C4-2B (cell line): ENCODE measurements around the gene DBNL.

Experiments
- ZFX ChIP-seq: fragments of 450-650 bp; IDR thresholded peaks from 2 replicates; pipeline ENCODE4 v1.6.1; 2017
- TF ChIP-seq, protein P1 (sequence below): fragments of 450-650 bp; conservative IDR thresholded peaks from 2 replicates; pipeline ENCODE4 v1.5.1; 2017; ENCODE audit warnings: mild to moderate bottlenecking

DNA sequence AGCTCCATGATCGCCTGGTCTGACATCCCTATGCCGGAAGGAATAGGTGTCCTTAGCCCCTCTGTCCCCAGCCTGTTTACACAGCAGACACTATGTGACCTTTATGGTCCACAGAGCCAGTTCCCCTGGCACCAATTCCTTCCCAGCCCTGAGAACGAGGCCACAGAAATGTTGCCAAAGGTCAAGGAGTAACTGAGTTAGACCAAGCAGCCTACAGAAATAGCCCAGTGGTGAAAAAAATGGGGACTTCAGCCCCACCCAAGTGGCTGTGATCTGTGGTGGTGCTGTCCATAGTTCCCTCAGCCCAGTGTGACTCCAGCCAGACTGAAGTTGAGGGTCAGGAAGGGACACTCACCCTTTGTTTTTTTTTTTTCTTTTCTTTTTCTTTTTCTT, 18.4 kb downstream of the DBNL start:
- TF ChIP-seq, protein P1, sequence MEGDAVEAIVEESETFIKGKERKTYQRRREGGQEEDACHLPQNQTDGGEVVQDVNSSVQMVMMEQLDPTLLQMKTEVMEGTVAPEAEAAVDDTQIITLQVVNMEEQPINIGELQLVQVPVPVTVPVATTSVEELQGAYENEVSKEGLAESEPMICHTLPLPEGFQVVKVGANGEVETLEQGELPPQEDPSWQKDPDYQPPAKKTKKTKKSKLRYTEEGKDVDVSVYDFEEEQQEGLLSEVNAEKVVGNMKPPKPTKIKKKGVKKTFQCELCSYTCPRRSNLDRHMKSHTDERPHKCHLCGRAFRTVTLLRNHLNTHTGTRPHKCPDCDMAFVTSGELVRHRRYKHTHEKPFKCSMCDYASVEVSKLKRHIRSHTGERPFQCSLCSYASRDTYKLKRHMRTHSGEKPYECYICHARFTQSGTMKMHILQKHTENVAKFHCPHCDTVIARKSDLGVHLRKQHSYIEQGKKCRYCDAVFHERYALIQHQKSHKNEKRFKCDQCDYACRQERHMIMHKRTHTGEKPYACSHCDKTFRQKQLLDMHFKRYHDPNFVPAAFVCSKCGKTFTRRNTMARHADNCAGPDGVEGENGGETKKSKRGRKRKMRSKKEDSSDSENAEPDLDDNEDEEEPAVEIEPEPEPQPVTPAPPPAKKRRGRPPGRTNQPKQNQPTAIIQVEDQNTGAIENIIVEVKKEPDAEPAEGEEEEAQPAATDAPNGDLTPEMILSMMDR: no peak
- TF ChIP-seq ZFX: no peak
